ENCODE measurements around the gene ELOF1. TPM values are rescaled to one million over a fixed set of nuclear protein-coding genes. Genes with fewer than 3 reads are reported as not detected.

Gene ELOF1
- total RNA-seq: 42.6 and 44.1 TPM in 2 replicates

GRCh38 chr19:11558881-11559828, at the start of gene ELOF1:
Gene ELOF1 (minus strand): TSS chr19:11559230. CDS start chr19:11554347, 4,883 bp downstream.

GRCh38 chr19:11597202-11598102, 38.4 kb upstream of the ELOF1 start, which contains the start of gene ZNF627:
Gene ZNF627 (plus strand): TSS chr19:11597483. CDS start chr19:11597628, 145 bp downstream.

DNA sequence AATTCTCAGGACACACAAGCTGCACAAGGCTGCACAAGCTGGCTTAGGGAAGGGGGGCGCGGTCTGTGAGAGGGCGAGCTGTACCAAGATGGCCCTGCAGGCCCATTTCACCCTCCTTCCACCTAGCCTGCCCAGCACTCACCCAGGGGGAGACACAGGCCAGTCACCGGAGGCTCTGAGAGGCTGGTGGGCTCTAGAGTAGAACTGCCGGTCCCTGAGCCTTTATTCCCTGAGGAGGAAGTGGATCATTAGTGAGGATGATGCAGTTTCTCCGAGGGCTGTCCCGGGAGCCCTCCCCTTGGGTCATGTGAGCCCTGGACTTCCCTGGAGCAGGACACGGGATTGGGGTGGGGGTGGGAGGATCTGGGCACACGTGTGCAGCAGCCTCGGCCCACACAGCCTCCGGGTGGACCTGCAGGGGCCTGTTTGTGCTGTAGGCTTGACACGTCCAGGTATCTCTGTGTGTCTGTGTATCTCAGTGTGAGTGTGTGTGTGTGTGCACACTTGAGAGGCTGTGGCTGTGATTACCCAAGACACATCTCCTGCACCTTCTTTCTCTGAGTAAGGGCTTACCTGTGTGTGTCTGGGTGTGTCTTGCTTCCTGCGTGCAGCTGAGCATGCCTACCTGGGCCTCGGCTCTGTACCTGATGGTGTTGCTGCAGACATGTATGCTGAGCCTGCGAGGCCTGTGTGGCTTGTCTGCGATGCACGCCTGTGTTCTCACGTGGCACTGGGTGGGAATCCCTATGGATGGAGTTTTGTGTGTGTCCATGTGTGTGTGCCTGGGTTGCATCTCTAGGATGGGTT, 18.6 kb upstream of the ELOF1 start, which contains the start of gene ACP5:
Gene ACP5, minus strand, starts transcription at position 195 of the 807 bp plus-strand sequence. CDS start 328 bp downstream, outside the sequence.

GRCh38 chr19:11538232-11539036, 20.6 kb downstream of the ELOF1 start, which contains the start of gene CNN1:
Gene CNN1 (plus strand): TSS chr19:11538851. CDS start chr19:11538928, 77 bp downstream.

GRCh38 chr19:11528551-11529341, 30.3 kb downstream of the ELOF1 start, which contains the start of gene ECSIT:
Gene ECSIT (minus strand): TSS chr19:11529134. CDS start chr19:11519170, 9,964 bp downstream.

DNA sequence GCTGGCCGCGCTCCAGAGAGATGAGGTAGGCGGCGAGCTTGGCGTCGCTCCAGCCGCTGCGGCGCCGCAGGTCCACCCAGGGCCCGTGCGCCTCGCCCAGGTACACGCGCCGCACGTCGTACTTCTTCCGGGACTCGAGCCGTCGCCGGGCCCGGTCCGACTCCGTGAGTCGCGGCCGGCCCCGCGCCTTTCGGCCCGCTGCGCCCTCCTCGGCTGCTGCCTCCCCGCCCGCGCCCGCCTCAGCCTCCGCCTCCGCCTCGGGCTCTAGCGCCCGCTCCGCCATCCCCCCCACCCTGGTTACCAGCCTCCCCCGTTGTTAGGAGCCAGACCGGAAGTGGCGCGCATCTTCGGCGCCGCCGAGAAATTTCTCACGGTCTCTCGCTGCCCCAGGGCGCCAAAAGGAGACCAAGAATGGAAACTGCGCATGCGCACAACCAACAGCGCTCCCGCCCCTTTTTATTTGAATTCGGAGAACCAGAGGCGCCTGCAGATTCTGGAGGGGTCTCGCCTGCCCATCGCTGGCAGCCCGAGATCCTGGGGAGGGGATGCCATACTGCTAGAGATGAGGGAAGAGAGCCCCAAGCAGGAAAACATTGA, 53.4 kb downstream of the ELOF1 start, which contains the start of gene ZNF653:
Gene ZNF653, minus strand, starts transcription at position 336 of the 597 bp plus-strand sequence. Its CDS starts 53 bp downstream, at position 283.

Other genes with a start within 250 kb of the ELOF1 start
- gene RAB3D, start 219.6 kb downstream of the ELOF1 start, total RNA-seq: 9.9 and 14.2 TPM in 2 replicates
- 80.3 and 137 TPM in 2 replicates for gene TMEM205, start 213.0 kb downstream of the ELOF1 start, total RNA-seq
- gene CCDC159, start 212.7 kb downstream of the ELOF1 start, total RNA-seq: 10.4 and 23.8 TPM in 2 replicates
- 33.5 and 50.5 TPM in 2 replicates for gene PLPPR2, start 203.8 kb downstream of the ELOF1 start, total RNA-seq
- 1.2 and 3.9 TPM in 2 replicates for gene SWSAP1, start 184.6 kb downstream of the ELOF1 start, total RNA-seq
- gene EPOR, start 174.9 kb downstream of the ELOF1 start, total RNA-seq: 5.9 and 8.8 TPM in 2 replicates
- 0.12 TPM in 1 of 2 replicates, not detected in the other for gene RGL3, start 139.9 kb downstream of the ELOF1 start, total RNA-seq
- 0.09 and 0.23 TPM in 2 replicates for gene ODAD3, start 124.1 kb downstream of the ELOF1 start, total RNA-seq
- gene PRKCSH, start 123.6 kb downstream of the ELOF1 start, total RNA-seq: 238 and 256 TPM in 2 replicates
- gene ELAVL3, start 78.2 kb downstream of the ELOF1 start, total RNA-seq: not detected in 2 replicates
- 3.6 and 3.9 TPM in 2 replicates for gene ZNF653, start 53.4 kb downstream of the ELOF1 start, total RNA-seq
- gene ECSIT, start 30.1 kb downstream of the ELOF1 start, total RNA-seq: 39.7 and 61.2 TPM in 2 replicates
- gene CNN1, start 20.4 kb downstream of the ELOF1 start, total RNA-seq: 12.2 and 33.3 TPM in 2 replicates
- gene ACP5, start 18.4 kb upstream of the ELOF1 start, total RNA-seq: not detected in 2 replicates
- gene ZNF627, start 38.3 kb upstream of the ELOF1 start, total RNA-seq: 9.4 and 9.5 TPM in 2 replicates
- 0.85 and 2.7 TPM in 2 replicates for gene ZNF823, start 179.7 kb upstream of the ELOF1 start, total RNA-seq
- gene ZNF441, start 207.8 kb upstream of the ELOF1 start, total RNA-seq: 2.0 and 3.7 TPM in 2 replicates
- gene ZNF491, start 239.3 kb upstream of the ELOF1 start, total RNA-seq: 0.58 TPM in 1 of 2 replicates, not detected in the other

Data from pericardium fibroblast (primary cell).